HG03460 (cell line): ENCODE measurements around the gene CCDC34.

Experiments
- ATAC-seq: cut with Tn5 transposase; IDR thresholded peaks from one replicate; pipeline ENCODE4 v1.9.1; 2021; ENCODE audit not compliant: unreplicated experiment

CCDC34 gene, protein sequence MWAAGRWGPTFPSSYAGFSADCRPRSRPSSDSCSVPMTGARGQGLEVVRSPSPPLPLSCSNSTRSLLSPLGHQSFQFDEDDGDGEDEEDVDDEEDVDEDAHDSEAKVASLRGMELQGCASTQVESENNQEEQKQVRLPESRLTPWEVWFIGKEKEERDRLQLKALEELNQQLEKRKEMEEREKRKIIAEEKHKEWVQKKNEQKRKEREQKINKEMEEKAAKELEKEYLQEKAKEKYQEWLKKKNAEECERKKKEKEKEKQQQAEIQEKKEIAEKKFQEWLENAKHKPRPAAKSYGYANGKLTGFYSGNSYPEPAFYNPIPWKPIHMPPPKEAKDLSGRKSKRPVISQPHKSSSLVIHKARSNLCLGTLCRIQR

DNA sequence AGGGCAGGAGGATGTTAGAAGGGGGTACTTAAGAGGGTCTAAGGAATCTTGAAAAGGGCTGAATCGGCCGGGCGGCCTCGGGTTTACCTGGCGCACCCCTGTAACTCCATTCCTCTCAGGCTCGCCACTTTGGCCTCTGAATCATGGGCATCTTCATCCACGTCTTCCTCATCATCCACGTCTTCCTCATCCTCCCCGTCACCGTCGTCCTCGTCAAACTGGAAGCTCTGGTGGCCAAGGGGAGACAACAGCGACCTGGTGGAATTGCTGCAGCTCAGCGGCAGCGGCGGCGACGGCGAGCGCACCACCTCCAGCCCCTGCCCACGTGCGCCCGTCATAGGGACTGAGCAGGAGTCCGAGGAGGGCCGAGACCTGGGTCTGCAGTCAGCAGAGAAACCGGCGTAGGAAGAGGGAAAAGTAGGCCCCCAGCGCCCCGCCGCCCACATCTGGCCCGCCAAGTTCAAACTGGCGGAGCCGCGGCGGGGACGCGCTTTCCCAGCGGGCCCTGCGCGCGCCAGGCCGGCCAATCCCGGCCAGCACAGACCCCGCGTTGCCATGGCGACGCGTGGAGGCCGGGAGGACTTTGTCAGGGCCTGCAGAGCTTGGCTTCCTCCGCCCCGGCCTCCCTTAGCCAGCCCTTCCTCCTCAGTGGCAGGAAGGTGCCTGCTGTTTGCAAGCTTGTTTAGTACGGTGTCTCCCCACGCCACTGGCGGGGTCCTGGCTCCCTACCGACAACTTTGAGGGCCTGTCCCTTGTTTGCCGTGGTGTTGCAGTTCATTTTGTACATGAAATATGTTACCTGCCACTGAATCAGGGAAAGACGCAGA is at the start of gene CCDC34:
CCDC34 (minus strand) TSS at position 467 of the 827 bp plus-strand sequence; CDS start at position 446, 21 bp downstream.
- ATAC-seq: peak; percentile 99

DNA sequence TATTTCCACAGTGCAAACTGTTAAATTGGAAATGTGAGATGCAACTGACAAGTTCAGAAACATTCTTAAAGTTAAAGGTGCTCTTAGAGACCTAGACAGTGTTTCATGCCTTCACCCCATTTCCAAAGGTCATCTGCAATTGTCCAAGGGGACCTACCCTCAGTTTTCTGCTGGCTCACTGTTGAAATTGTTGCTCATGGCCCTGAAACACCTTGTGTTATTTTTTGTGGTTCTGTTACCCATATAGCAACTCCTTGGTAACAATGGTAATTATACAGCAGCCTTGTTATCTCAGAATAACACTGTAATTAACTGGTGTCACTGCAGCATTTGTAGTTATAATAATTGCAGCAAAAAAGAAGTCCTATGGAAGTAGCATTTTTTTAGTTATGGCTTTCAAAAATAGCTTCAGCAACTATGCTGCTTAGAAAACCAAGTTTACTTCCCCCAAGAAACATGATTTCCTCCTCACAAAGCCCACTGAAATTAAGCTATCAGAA is 49.2 kb upstream of the CCDC34 start:
- no peak for ATAC-seq

DNA sequence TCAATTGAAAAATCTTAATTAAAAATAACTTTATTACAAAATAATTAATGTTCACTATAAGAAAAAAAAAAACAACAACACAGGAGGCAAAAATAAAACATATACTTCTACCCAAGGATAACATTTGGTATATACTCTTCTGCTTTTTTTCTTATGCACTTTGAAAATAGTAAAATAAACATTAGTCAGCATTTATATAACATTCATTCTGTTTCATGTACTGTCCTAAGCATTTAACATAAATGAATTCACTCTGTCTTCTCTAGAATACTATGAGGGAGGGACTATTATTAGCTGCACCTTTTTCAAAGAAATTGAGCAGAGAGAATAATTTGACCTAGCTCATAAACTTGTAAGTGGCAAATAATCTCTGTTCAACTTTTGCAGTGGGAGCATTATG is 48.3 kb upstream of the CCDC34 start:
- no peak for ATAC-seq

DNA sequence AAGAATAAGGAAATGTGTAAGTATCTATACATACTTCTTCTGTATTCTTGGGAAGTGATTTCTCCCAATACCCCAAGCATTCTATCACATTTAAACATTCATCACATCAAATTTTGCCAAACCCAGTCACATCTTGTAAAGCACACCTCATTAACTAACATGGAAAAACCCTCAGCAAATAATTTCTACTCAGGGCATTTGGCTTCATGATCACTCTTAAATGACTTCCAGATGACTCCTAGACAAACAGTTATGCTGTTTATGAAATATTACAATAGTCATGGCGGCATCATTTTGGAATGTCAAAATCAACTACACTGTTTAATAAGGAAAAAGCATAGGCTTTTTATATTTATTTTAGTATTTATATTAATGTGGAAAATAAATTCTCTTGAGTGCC is 47.3 kb upstream of the CCDC34 start:
- no peak for ATAC-seq

DNA sequence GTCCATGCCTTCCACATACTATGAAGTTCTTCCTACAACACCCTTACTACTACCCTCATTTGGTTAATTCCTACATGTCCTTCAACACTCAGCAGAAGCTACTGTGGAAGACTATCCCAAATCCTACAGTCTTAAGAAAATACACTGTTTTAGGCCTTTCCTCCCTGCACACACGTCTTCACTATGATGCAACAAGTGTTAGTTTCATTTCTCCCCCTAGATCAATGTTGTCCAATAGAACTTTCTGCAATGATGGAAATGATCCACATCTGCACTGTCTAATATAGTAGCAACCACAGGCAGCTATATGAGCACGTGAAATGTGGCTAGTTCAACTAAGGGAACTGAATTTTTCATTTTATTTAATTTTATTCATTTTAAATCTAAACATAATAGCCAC is 46.7 kb upstream of the CCDC34 start:
- ATAC-seq: no peak

DNA sequence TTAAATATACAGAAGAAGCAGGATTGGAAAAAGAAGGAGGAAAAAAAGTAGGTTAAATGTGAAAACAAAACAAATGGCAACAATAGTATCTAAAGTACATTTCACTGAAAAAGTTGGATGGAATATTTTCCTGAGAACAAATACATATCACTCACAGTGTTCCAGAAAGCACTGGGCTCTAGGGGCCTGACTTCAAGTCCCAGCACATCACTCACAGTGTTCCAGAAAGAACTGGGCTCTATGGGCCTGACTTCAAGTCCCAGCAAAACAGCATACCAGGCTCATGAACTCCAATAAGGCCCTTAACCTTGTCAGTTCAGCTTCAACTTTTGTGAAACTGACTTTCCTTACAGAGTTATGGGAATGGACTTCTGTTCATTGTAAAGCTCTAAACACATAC is 46.0 kb upstream of the CCDC34 start:
- ATAC-seq: no peak

DNA sequence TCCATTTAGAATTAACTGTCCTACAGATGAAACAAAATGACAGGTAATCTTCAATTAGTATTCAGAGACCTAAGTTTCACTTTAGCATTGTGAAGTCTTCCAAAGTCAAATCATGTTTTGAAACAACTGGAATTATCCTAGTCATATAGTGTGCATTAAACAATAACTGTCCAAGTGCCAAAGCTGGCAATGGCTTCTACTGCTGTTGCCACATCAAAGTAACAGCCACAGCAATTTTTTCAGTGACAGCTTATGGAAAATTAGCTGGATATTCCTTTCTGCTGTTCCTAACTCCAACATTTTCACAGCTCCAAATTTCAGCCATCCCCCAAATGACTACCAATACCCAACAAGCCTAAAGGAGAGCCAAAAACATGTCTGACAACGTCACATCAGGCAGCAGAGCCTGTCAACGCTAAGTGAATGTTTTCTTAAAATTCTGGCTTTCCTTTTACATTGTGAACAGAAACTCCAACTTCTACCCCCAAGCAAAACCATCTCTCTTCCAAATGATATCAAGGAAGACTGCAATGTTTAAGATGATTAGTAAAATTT is 45.3 kb upstream of the CCDC34 start:
- no peak for ATAC-seq

DNA sequence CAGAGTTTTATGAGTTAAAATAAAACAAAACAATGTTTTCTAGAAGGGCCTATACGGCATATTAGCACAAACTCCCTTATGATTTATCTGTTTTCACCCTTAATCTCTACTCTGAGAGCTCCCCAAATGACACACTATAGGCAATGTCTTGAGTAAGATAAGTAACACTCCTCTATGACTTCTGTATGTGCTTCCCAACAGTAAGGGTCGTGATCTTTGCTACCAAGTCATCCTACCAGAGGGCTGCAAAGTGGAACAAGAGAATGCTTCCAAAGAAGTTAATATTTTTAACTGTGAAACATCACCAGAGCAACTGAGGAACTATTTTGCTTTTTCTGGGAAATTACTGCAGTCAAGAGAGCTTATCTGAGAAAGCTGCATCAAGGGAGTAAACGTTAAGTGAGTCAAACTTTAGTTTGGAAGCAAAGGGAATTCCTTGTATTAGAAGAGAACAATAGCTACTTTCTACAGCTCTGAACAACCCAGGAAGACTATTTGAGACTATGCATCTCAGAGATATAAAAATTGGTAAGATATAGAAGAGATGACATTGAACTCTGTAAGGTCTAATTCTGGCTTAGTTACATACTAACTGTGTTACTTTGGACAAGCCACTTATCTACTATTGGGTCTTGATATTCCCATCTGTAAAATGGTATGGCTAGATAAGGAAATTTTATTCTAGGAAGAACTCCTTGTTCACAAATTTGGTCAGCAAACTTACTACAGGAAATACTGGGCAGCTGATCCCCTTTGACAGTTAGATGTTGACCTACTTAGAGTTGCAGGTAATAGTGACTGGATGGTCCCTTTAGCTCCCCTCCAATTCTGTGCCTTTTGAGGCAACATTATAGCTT is 43.7 kb upstream of the CCDC34 start:
- no peak for ATAC-seq

DNA sequence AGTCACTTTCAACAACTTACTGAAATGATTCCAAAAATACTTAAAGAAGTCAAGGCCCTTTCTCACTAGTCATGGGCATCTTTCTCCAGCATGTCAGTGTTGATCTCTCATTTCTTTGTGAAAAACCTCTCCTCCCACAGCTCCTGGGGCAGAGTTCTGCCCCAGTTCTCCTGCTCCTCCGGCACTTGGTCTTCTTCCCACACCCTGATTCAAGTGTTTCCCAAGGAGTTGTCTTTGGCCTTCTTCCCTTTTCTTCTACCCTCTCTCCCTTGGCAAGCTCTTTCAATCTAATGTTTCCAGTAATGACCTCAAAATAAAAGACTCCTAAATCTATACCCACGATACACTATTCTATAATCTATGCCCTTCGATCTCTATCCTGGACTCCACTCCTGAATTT is 42.1 kb upstream of the CCDC34 start:
- no peak for ATAC-seq

DNA sequence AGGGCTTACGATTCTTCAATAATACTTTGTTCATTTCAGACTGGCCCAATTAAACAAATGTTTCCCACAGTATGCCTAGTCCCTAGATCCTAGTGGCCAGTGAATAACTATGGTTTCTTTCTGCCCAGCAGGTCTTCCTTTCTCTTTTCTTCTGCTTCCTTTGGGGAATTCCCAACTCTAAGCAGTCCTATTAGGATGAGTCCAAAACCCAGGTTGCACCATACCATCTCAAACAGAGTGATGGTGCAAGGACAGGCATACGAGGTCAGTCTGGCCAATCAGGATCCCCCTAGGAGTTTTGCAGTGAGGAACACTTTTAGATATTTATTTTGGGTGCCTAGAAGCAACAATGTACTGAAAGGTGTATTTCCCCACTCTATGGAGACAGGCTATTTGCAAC is 41.4 kb upstream of the CCDC34 start:
- no peak for ATAC-seq

DNA sequence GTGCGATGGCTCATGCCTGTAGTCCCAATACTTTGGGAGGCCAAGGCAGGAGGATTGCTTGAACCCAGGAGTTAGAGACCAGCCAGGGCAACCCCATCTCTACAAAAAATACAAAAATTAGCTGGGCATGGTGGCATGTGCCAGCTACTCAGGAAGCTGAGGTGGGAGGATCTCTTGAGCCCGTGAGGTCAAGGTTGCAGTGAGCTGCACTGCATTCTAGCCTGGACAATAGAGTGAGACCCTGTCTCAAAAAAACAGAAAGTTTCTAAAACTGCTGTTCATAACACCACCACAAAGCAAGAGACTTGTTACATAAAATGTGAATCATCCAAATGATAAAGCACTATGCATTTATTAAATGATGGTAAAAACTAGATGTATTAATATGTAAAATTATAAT is 40.2 kb upstream of the CCDC34 start:
- no peak for ATAC-seq

DNA sequence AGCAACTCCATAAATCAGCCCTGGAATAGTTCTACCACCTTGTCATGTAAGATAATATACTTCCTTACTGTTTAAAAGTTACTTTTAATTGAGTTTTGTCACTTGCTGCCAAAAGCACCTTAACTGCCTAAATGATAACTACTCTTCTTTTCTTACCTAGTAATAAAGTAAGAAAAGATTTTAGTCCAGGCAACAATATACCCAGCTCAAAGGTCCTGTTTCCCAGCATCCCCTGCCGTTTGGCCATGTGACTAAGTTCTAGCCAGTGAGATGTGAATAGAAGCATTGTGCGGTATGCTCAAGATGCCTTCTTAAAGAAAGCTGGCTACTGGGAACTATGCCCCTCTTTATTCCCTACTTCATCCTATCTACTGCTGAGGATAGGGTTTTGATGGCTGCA is 39.4 kb upstream of the CCDC34 start:
- no peak for ATAC-seq

DNA sequence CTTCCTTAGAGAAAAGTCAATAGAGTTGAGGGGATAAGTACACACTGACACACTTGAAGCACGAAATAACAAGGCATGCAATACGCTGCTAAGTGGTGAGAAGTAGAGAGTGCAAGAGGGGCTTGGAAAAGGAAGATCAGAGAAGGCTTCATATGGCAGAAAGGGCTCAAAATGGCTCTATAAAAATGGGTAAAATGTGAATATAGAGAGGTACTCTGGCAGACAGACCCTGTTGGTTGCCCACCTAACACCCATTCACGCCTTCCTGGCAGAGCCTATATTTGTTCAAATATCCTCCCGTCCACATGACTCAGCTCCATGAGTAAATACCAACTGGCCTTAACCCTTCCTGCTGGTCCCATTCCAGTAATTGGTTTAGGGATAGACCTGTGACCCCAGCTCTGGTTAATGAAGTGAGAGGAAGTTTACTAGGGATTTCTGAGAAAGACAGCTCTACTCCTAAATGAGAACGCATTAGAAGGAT is 38.9 kb upstream of the CCDC34 start:
- ATAC-seq: no peak

DNA sequence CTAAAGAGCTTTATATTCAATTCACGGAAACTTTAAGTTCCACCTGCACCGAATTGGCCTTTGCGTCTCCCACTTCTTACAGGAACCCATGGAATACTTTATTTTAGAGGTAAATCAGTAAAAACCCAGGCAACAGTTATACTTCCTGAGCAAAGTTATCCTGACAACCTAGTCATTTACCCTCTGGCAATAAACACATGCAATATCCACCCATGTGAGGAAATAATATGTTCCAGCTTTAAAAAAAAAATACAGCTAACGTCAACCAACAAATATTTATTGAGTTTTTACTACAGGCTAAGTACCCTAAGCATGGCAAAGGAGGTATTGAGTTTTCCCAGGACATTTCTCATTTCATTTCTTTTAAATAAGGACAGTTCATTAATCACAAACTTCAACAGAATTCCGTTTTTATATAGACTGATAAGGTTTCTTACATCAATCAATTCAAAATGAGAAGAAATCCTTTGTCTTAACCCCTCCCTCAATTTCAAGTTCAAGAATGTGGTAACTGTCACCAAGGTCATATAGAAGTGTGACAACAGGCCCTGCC is 38.3 kb upstream of the CCDC34 start:
- ATAC-seq: no peak

DNA sequence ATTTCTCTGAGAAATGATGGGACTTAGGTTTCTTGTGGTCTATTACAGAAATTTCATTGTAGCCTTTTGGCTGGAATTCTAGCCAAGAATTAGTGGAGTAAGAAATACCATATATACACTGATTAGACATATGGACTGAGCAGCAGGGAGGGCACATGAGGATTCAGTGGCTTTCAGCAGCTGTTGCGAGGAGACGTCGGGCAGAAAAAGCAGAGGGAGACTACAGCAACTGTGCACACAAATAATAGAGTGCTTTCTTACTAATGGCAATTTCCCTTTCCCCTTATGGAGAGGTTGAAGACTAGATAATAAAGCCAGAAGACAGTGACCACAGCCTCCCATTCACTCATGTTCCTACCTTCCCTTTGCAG is 35.4 kb upstream of the CCDC34 start:
- ATAC-seq: no peak

DNA sequence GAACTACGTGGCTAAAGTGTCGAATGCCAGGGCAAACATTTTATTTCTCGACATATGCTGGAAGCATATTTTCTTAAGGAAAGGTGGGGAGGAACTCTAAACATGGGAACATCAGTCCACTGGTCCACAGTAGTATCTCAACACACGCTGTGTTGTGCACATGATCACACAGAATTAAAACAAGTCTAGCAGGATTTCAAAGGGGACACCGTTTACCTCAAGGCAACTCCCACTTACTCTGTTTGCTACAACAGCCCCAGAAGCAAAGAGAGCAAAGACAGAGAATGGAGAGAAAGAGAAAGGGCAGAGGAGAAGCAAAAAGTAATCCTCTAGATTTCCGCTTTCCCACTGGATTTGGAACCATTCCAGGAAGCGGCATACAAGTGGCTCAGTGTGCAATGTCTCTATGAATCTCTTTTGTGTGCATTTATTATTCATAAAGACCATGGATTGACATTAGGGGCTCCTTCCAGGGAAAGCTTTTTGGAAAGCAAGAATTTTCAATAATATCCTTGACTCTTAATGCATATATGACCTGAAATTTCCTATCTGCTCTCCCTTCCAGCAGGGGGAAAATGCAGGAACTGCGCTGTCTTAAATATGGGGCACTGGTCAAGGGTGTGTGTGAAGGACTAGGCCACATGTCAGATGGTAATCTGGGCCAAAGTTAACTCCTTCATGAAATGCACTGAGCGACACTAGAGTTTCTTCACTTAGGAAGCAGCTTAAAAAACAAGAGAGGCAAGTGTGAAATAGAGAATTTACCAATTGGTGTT is 34.8 kb upstream of the CCDC34 start:
- ATAC-seq: no peak

DNA sequence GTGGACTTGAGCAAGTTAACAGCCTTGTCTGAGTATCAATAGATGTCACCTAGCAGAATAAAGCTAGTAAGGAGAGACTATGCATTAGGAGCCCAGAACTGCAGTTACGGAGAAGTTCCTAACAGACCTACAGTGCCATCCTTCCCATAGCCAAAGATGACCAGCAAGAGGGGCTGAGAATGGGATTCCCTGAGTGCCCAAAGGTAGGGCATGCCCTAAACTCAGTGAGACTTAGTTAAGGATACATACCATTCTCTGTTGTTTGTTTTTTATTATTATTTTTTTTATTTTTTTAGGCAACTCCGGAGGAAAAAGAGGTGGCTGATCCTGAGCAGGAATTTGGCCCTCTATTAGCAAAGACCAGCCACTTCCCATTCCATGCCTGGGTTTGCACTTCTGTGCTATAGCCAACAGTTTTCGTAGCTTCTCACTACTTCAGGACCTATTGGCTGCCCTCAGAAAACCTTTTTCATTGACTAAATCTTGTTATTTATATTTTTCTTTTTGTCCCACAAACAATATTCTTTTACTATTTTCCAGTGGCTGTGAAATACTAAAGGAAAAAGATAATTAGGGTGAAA is 33.3 kb upstream of the CCDC34 start:
- ATAC-seq: no peak

DNA sequence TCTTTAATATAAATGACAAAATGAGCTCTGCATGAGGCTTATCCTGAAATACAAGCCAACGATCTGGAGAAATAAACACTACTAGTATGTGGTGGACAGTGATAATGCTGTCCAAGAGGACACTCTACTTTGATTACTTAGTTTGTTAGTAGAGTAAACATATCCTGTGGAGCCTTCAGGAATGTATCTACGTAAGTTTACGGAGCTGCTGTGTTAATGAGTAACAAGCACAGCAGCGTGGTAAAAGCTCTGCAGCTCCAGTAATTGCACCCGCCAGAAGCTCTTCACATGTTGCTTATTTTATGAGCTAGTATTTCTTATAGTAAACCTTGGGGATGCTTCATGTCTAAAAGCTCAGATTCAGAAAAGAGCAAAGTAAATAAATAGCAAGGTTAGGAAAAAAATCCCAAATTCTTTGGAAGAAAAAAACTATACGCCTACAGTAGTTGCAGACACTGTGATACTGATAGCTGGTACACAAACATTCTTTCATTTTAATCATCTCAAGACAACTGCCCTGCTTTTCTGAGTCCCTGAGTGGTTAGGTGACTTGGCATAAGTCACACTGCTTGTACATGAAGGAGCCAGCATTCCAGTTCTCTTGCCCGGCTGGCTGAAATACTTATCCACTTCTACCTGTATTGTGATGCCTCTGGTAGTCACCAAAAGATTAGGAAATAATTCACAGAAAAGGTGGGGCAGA is 32.7 kb upstream of the CCDC34 start:
- no peak for ATAC-seq

DNA sequence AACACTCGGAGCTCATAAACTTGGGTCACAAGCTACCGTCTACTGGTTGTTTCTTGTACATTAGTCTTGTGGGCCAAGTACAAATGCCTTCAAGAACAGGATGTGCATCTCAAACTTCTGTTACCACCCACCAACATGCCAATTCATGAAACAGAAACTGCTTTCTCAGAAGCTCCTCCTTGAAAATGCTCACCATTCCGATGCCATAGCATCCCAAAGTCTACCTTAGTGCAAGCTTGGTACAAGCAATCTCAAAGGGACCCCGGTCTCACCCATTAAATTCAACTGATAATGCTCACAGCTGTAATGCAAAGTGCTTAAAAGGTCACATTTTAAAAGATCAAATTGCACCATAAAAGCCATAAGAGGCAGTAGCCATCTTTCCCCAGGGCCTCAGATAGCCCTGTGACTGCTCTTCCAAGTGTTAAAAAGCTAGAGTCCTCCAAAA is 31.8 kb upstream of the CCDC34 start:
- no peak for ATAC-seq
